GM10847 (cell line): ENCODE results near the gene HIVEP2.

Experiments
- POLR2A ChIP-seq: IDR thresholded peaks from 2 replicates; pipeline ENCODE4 v1.6.1; 2011; ENCODE audit not compliant: insufficient read length; ENCODE audit errors: extremely low read depth

The HIVEP2 gene

GRCh38 chr6:142853244-142854180 lies 91.5 kb downstream of the HIVEP2 start:
- TF ChIP-seq POLR2A: no peak

- no peak for TF ChIP-seq POLR2A
These were observed 93.4 kb downstream of the HIVEP2 start for GRCh38 chr6:142851601-142852000.

GRCh38 chr6:142850679-142851423 lies 94.1 kb downstream of the HIVEP2 start:
- TF ChIP-seq POLR2A: no peak

GRCh38 chr6:142848976-142849375 lies 96.0 kb downstream of the HIVEP2 start:
- no peak for TF ChIP-seq POLR2A

GRCh38 chr6:142848156-142848555 lies 96.8 kb downstream of the HIVEP2 start:
- TF ChIP-seq POLR2A: no peak

GRCh38 chr6:142846883-142847287 lies 98.1 kb downstream of the HIVEP2 start:
- no peak for TF ChIP-seq POLR2A

GRCh38 chr6:142846459-142846831 lies 98.5 kb downstream of the HIVEP2 start:
- TF ChIP-seq POLR2A: no peak

- TF ChIP-seq POLR2A: no peak
These were observed 99.1 kb downstream of the HIVEP2 start for GRCh38 chr6:142845624-142846458.

GRCh38 chr6:142845143-142845571 lies 99.8 kb downstream of the HIVEP2 start:
- TF ChIP-seq POLR2A: no peak

GRCh38 chr6:142844065-142844755 lies 100.8 kb downstream of the HIVEP2 start:
- TF ChIP-seq POLR2A: no peak

GRCh38 chr6:142843361-142843760 lies 101.6 kb downstream of the HIVEP2 start:
- TF ChIP-seq POLR2A: no peak

GRCh38 chr6:142842418-142843261 lies 102.3 kb downstream of the HIVEP2 start:
- TF ChIP-seq POLR2A: no peak

- TF ChIP-seq POLR2A: no peak
These were observed 103.1 kb downstream of the HIVEP2 start for GRCh38 chr6:142841915-142842314.

- no peak for TF ChIP-seq POLR2A
These were observed 105.3 kb downstream of the HIVEP2 start for GRCh38 chr6:142839686-142840040.
